Activated T-helper 17 cell treated with anti-CD3 and anti-CD28 coated beads, Interleukin-2, amount 50 U/mL, for 72 hours (primary cell): Measurements from ENCODE around the gene HMGN4. TPM values are rescaled to one million over a fixed set of nuclear protein-coding genes. Genes with fewer than 3 reads are reported as not detected.
"Not testable (repeated sequence)": the region's sequence is repeated elsewhere in the genome, so short reads cannot be mapped to it uniquely, and the experiment has no call there.

Experiments
- ATAC-seq: fragments of 150-1000 bp; cut with Tn5 transposase; replicated peaks from 2 replicates; pipeline ENCODE4 v1.10.0; 2021; ENCODE audit warnings: mild to moderate bottlenecking, moderate library complexity
- H3K27ac Mint-ChIP-seq: one replicate; pipeline ENCODE4 v1.8.0; 2022; ENCODE audit warnings: mixed read lengths
- H3K27me3 Mint-ChIP-seq: one replicate; pipeline ENCODE4 v1.8.0; 2022; ENCODE audit warnings: mixed read lengths
- H3K36me3 Mint-ChIP-seq: one replicate; pipeline ENCODE4 v1.8.0; 2022; ENCODE audit warnings: low read depth, mild to moderate bottlenecking, mixed read lengths
- H3K4me1 Mint-ChIP-seq: one replicate; pipeline ENCODE4 v1.8.0; 2022; ENCODE audit warnings: mixed read lengths
- H3K4me3 Mint-ChIP-seq: one replicate; pipeline ENCODE4 v1.8.0; 2022; ENCODE audit warnings: mild to moderate bottlenecking, mixed read lengths
- H3K9me3 Mint-ChIP-seq: one replicate; pipeline ENCODE4 v1.8.0; 2022; ENCODE audit warnings: mixed read lengths
- total RNA-seq, 2 donors: library from RNA; stranded (reverse); gene quantifications; one replicate each; pipeline ENCODE4 v1.2.3, GENCODE V29; 2022

The HMGN4 gene
- total RNA-seq, 2 donors from 2014 or later: 84.3 to 90.3 TPM

DNA sequence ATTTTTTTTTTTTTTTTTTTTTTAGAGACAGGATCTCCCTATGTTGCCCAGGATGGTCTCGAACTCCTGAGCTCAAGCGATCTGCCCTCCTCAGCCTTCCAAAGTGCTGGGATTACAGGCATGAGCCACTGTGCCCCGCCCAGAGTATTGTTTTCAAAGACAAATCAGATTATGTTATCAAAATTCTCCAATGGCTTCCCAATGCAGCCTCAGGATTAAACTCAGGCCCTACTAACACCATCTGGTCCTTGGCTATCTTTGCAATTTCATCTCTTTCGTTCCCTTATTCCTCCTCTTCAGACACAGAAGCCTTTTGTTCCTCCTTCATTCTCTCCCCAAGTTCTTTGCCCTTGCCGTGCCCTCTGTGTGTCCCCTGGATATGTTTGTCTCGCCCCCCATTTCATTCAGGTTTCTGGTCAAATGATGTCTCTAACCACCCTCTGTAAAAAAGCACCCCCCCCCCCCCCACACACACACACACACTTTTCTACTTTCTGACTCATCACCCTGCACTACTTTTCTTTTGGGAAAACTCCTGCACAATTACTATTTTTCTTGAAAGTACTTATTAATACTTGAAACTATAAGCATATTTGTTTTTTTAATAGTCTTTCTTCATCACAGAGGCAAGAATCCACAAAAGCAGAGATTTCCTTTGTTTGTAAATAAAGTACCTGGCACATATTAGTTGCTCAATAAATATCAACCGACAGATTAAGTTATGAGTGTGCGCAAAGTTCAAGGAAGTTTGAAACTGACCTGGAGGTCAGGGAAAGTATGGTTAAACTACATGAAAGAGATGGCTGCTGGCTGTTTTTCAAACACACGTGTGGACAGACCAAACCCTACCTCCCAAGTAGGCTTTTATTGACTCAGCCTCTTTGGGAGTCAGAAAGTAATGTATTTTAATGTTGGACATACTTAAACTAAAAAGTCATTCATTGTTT lies 21.4 kb upstream of the HMGN4 start:
- Mint-ChIP-seq H3K27ac (no peak overlapping the region), H3K9me3 (no peaks in the 10 kb centered on the region), H3K4me1 (peaks cover 7% of the 10 kb centered on the region), H3K36me3 (peaks cover 15% of the 10 kb centered on the region), H3K4me3 (no peak overlapping the region), H3K27me3 (no peaks in the 10 kb centered on the region)
- ATAC-seq: no peak

DNA sequence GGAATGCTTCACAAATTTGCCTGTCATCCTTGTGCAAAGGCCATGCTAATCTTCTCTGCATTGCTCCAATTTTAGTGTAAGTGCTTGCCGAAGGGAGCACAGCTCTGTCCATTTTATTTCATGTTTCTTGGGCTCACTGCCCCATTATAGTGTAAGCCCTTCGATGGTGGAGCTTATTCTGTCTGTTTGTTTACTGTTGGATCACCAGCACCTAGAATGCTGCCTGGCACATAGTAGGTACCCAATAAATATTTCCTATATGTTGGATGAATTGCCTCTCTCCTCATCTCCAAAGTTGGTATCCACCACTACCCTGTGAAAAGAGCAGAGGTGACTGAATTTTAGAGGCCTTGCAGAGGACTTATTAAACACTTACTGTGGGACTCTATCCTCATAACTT lies 18.8 kb upstream of the HMGN4 start:
- Mint-ChIP-seq H3K9me3 (no peaks in the 10 kb centered on the region), H3K27ac (no peak overlapping the region), H3K4me1 (peaks cover 24% of the 10 kb centered on the region), H3K27me3 (no peaks in the 10 kb centered on the region), H3K4me3 (no peak overlapping the region), H3K36me3 (peaks cover 24% of the 10 kb centered on the region)
- ATAC-seq: no peak

- Mint-ChIP-seq H3K36me3 (peaks cover 24% of the 10 kb centered on the region), H3K4me1 (peaks cover 24% of the 10 kb centered on the region), H3K4me3 (peak overlapping the region; percentile 95), H3K9me3 (no peaks in the 10 kb centered on the region), H3K27me3 (no peaks in the 10 kb centered on the region), H3K27ac (peak overlapping the region; percentile 100)
- ATAC-seq: peak; percentile 20
These were observed 17.8 kb upstream of the HMGN4 start for GRCh38 chr6:26520237-26520849.

DNA sequence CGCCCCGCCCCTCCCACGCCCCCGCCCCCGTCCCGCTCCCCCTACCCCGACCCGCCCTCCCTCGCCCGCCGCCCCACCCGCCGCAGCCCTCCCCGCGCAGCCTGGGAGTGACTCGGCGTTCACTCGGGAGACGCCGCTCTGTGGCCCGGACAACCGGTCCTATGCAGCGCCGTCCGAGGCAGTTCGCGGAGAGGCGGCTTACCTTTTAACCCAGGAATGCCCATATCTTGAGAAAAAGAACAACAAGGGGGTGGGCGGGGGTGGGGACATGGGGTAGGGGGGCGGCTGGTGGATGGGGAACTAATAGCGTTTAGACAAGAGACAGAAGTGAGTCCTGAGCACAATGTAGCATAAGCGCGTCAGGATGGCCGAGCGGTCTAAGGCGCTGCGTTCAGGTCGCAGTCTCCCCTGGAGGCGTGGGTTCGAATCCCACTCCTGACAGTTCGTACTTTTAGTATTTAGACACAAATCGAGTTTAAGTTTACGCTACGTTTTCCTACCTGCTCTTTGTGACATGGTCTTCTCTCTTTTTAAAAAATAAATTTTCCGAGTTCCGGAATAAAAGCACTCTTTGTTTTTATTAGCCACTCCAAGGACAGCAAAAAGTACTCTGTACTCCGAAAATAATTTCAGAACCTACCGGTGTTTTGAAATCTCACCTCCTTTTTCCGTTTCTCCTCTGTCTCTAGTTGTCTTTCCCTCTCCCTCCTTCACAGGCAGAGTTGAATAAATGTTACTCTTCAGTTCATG lies 17.1 kb upstream of the HMGN4 start:
- H3K4me1 Mint-ChIP-seq: peaks cover 27% of the 10 kb centered on the region
- peak overlapping the region; percentile 100 for H3K27ac Mint-ChIP-seq
- peak; percentile 80 for ATAC-seq
- H3K9me3 Mint-ChIP-seq: no peaks in the 10 kb centered on the region
- H3K4me3 Mint-ChIP-seq: peak overlapping the region; percentile 95
- peaks cover 24% of the 10 kb centered on the region for H3K36me3 Mint-ChIP-seq
- H3K27me3 Mint-ChIP-seq: no peaks in the 10 kb centered on the region

DNA sequence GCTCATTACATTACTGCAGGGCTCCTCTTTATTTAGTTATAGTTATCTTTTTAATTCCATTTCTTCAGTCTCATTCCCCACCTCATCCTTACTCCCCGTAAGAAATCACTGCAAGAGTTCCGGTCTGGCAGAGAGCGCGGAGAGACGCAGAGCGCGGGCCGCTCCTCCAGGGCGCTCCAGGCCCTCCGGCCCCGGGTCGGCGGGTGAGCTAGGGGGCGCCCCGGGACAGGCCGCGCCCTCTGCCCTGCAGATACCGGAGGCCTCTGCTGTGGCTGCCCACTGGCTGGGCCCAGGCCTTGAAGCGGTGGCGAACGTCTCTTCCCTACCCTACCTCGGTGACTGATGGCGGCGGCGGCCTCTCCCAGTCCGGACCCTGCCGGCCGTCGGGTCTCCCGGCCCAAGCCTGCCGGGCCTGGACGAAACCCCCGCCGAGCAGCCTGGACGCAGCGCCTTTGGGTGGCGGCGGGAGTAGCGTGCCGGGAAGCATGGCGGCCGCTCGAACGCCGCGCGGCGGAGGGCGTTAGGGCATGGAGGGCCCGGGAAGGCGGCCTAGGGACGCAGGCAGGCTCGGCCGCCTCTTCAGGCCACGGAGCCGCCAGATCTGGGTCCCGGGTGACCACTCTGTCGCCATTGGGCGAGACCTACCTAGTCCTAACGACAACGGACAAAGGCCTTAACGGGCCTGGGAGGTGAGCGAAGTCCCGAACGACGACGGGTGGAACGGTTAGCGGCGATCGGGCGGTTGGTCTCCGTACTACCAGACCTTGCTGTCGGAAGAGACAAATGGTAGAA lies 16.4 kb upstream of the HMGN4 start:
- Mint-ChIP-seq H3K9me3 (no peaks in the 10 kb centered on the region), H3K27me3 (no peaks in the 10 kb centered on the region), H3K4me3 (peak overlapping the region; percentile 95), H3K36me3 (peaks cover 24% of the 10 kb centered on the region), H3K27ac (peak overlapping the region; percentile 100), H3K4me1 (peaks cover 27% of the 10 kb centered on the region)
- ATAC-seq: peak; percentile 88

DNA sequence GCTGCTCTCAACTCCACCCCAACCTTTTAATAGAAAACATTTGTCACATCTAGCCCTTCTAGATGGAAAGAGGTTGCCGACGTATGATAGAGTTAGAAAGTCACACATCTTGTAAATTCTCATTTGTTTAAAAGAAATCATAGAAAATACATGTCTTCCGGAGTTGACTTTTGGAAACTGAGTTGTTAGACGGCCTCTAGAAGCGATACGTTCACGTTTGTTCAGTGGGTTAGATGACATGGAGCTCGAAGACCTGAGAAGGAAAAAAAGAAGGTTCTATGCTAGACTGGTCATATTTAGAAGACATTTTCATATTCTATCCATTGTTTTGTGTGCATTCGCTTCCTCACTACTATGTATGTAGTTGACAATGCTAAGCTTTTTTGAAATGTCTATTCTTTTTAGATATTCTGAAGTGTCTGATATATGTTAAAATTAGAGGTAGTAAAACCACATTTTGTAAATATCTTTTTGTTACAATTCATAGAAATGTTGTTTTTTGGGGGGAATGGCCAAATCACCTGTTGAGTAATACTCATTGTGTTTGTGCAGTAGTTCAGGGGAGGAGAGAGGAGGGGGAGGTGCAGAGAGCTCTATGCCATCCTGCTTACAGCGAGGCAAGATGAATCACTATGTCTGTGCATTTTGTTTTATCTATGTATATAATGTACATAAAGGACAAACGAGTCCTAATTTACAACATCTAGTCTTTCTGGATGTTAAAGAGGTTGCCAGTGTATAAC lies 15.5 kb upstream of the HMGN4 start:
- H3K9me3 Mint-ChIP-seq, H3K27me3 Mint-ChIP-seq, ATAC-seq: not testable (repeated sequence)
- Mint-ChIP-seq H3K27ac (peak overlapping the region; percentile 96), H3K4me3 (peak overlapping the region; percentile 95), H3K4me1 (peaks cover 27% of the 10 kb centered on the region), H3K36me3 (peaks cover 24% of the 10 kb centered on the region)

DNA sequence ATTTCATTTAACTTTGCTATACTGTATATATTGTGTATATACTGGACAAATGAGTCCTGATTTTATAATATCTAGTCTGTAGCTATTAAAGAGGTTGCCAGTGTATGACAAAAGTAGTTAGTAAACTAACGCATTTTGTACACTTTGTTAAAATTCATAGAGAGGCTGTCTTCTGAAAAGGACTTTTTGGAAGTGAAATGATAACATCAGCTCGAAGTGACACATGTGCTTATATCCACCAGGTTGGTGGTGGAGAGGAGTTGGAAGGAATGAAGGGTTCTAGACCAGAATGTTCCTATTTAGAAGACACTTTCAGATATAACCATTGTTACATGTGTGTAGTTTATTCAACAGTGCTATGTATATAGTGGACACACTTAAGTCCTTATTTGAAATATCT lies 13.9 kb upstream of the HMGN4 start:
- Mint-ChIP-seq H3K4me1 (peaks cover 27% of the 10 kb centered on the region), H3K36me3 (peaks cover 24% of the 10 kb centered on the region)
- not testable (repeated sequence) for H3K9me3 Mint-ChIP-seq, H3K4me3 Mint-ChIP-seq, H3K27me3 Mint-ChIP-seq, ATAC-seq, H3K27ac Mint-ChIP-seq

- Mint-ChIP-seq H3K27me3 (no peaks in the 10 kb centered on the region), H3K9me3 (no peaks in the 10 kb centered on the region), H3K27ac (no peak overlapping the region), H3K36me3 (peaks cover 24% of the 10 kb centered on the region), H3K4me3 (no peak overlapping the region), H3K4me1 (peaks cover 27% of the 10 kb centered on the region)
- ATAC-seq: no peak
These were observed 13.3 kb upstream of the HMGN4 start for GRCh38 chr6:26524722-26525370.

DNA sequence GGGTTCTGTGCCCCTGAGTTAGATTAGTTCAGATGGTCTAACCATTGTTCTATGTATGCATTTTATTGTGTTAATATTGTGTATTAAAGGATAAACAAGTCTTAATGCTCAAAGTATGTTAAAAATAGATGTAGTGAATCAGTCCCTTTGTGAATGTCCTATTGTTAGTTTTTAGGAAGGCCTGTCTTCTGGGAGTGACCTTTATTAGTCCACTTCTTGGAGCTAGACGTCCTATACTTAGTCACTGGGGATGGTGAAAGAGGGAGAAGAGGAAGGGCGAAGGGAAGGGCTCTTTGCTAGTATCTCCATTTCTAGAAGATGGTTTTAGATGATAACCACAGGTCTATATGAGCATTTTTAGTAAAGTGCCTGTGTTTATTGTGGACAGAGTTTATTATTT lies 12.3 kb upstream of the HMGN4 start:
- H3K27me3 Mint-ChIP-seq: no peaks in the 10 kb centered on the region
- no peaks in the 10 kb centered on the region for H3K9me3 Mint-ChIP-seq
- H3K4me3 Mint-ChIP-seq: no peak overlapping the region
- H3K27ac Mint-ChIP-seq: no peak overlapping the region
- no peak for ATAC-seq
- peaks cover 27% of the 10 kb centered on the region for H3K4me1 Mint-ChIP-seq
- H3K36me3 Mint-ChIP-seq: peaks cover 17% of the 10 kb centered on the region

DNA sequence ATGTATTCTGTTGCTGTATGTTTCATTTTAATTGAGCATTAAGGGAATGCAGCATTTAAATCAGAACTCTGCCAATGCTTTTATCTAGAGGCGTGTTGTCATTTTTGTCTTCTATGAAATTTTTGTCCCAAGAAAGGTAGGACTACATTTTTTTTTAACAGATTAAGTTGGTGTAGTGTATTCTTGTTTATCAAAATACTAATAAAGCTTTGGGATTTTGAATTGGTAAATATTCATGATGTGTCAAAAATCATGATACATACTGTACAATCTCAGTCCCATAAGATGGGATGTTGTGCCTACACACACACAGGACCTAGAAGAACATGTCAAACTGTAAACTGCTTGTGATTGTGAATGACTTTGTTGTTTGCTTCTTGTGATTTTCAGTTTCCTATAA lies 11.2 kb upstream of the HMGN4 start:
- no peak overlapping the region for H3K27ac Mint-ChIP-seq
- H3K4me3 Mint-ChIP-seq: no peak overlapping the region
- peaks cover 26% of the 10 kb centered on the region for H3K4me1 Mint-ChIP-seq
- no peaks in the 10 kb centered on the region for H3K27me3 Mint-ChIP-seq
- H3K36me3 Mint-ChIP-seq: peaks cover 8% of the 10 kb centered on the region
- peaks cover 3% of the 10 kb centered on the region for H3K9me3 Mint-ChIP-seq
- no peak for ATAC-seq

DNA sequence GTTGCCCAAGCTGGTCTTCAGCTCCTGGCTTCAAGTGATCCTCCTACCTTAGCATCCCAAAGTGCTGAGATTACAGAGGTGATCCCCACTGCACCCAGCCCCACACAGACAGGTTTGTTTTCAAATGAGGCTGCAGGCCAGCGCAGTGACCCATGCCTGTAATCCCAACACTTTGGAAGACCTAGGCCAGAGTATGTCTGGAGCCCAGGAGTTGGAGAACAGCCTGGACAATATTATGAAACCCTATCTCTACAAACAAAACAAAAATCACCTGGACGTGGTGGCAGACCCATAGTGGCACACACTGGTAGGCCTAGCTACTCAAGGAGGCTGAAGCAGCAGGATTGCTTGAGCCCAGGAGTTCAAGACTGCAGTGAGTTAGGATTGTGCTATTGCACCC lies 8.0 kb upstream of the HMGN4 start:
- Mint-ChIP-seq H3K4me3 (no peak overlapping the region), H3K4me1 (peaks cover 26% of the 10 kb centered on the region), H3K9me3 (peaks cover 3% of the 10 kb centered on the region), H3K27ac (no peak overlapping the region), H3K36me3 (peaks cover 11% of the 10 kb centered on the region), H3K27me3 (no peaks in the 10 kb centered on the region)
- ATAC-seq: no peak

GRCh38 chr6:26531897-26532296 lies 6.3 kb upstream of the HMGN4 start:
- Mint-ChIP-seq H3K27ac (peak overlapping the region; percentile 97), H3K36me3 (peaks cover 12% of the 10 kb centered on the region), H3K27me3 (no peaks in the 10 kb centered on the region), H3K4me1 (peaks cover 22% of the 10 kb centered on the region), H3K9me3 (peaks cover 3% of the 10 kb centered on the region), H3K4me3 (peak overlapping the region; percentile 89)
- ATAC-seq: no peak
